HepG2 (cell line): Measurements from ENCODE around the gene CFAP100. TPM values are rescaled to one million over a fixed set of nuclear protein-coding genes. Genes with fewer than 3 reads are reported as not detected.

Experiments used
- ATAC-seq: fragments of 200-7000 bp; cut with Tn5 transposase; 3 replicates; pipeline ENCODE4 v1.9.1; 2020; ENCODE audit warnings: mild to moderate bottlenecking, moderate library complexity
- BruUV-seq: library from RNA; stranded (reverse); fragments of 400-500 nt; replicated peaks from 2 replicates; lab custom pipeline; 2021; lab: Mats Ljungman, UMichigan
- CTCF ChIA-PET: fragments of 300-600 bp; formaldehyde crosslinking; extraction: SDS; loops from one replicate; lab custom pipeline; 2021; ENCODE audit warnings: low total read pairs, inconsistent platforms, low intra/inter-chr PET ratio; lab: Yijun Ruan, JAX
- POLR2A ChIA-PET: fragments of 350-600 bp; sonication (Branson Sonifier 250); formaldehyde crosslinking; loops from one replicate; lab custom pipeline; 2020; ENCODE audit warnings: antibody characterized with exemption, inconsistent platforms; lab: Yijun Ruan, JAX
- DNase-seq: peaks from one replicate; pipeline ENCODE4 v3.0.0-alpha.2; 2015; ENCODE audit warnings: low spot score
- FAIRE-seq: peaks from 3 replicates; lab custom pipeline; 2011; peaks lifted over from hg19 to GRCh38; lab: Jason Lieb, UNC
- H2AFZ ChIP-seq: one replicate; pipeline ENCODE4 v1.6.1; 2011; ENCODE audit warnings: low read length, inconsistent platforms
- H3K27ac ChIP-seq: fragments of 300-600 bp; 3 replicates; pipeline ENCODE4 v1.8.0; 2011; ENCODE audit warnings: mixed run types, mild to moderate bottlenecking, mixed read lengths, low read length, inconsistent platforms; ENCODE audit not compliant: insufficient read depth; ENCODE audit errors: extremely low read length
- H3K27me3 ChIP-seq, 2 experiments: fragments of 200-600 bp in 1 of 2; 2 replicates in 1 of 2; 3 replicates in 1 of 2; pipeline versions ENCODE4 v1.6.0 to v1.8.0; 2011; ENCODE audit warnings: low read length in 2 of 2, mild to moderate bottlenecking in 2 of 2, moderate library complexity in 2 of 2, inconsistent platforms in 1 of 2; ENCODE audit not compliant: insufficient read depth in 2 of 2, control insufficient read depth in 1 of 2
- H3K36me3 ChIP-seq, 2 experiments: fragments of 200-600 bp in 1 of 2; replicated peaks in 1 of 2; 2 replicates in 1 of 2; 3 replicates in 1 of 2; pipeline versions ENCODE4 v1.5.1 to v1.8.0; 2011; ENCODE audit warnings: low read length in 2 of 2, inconsistent platforms in 1 of 2; ENCODE audit not compliant: insufficient read depth in 2 of 2, control insufficient read depth in 1 of 2
- H3K4me1 ChIP-seq: 2 replicates; pipeline ENCODE4 v1.5.1; 2012; ENCODE audit warnings: low read length, inconsistent platforms; ENCODE audit not compliant: insufficient read depth
- H3K4me2 ChIP-seq: 2 replicates; pipeline ENCODE4 v1.6.0; 2011; ENCODE audit warnings: low read depth, low read length, inconsistent platforms
- H3K4me3 ChIP-seq, 3 experiments: fragments of 200-600 bp in 1 of 3; sonication (generic), shearing (Covaris generic) in 1 of 3; replicated peaks in 1 of 3; 2 replicates each; pipeline ENCODE4 v1.5.1; 2011 to 2016; ENCODE audit warnings: low read length in 3 of 3, inconsistent platforms in 2 of 3, low read depth in 2 of 3, mild to moderate bottlenecking in 2 of 3, control low read depth in 1 of 3, mixed read lengths in 1 of 3; ENCODE audit not compliant: insufficient read depth in 1 of 3
- H3K79me2 ChIP-seq: one replicate; pipeline ENCODE4 v1.6.1; 2011; ENCODE audit warnings: low read length, inconsistent platforms; ENCODE audit not compliant: insufficient read depth
- H3K9ac ChIP-seq: 2 replicates; pipeline ENCODE4 v1.6.0; 2011; ENCODE audit warnings: mild to moderate bottlenecking, low read depth, low read length, inconsistent platforms; ENCODE audit not compliant: insufficient read depth
- H3K9me3 ChIP-seq: 2 replicates; pipeline ENCODE4 v1.5.1; 2012; ENCODE audit warnings: mild to moderate bottlenecking, low read length
- H4K20me1 ChIP-seq: 2 replicates; pipeline ENCODE4 v1.6.0; 2011; ENCODE audit warnings: inconsistent platforms, mild to moderate bottlenecking, low read length, moderate library complexity; ENCODE audit not compliant: insufficient read depth
- CHD2 ChIP-seq: IDR thresholded peaks from 2 replicates; pipeline ENCODE4 v1.6.1; 2011; ENCODE audit warnings: low read depth, low read length, improper control_type of control experiment
- GATA4 ChIP-seq: sonication (generic); IDR thresholded peaks from 2 replicates; pipeline ENCODE4 v1.6.1; 2016; ENCODE audit warnings: antibody characterized with exemption, low read depth, borderline replicate concordance
- RERE ChIP-seq: IDR thresholded peaks from 2 replicates; pipeline ENCODE4 v1.6.1; 2016; ENCODE audit warnings: low read depth, missing genetic modification reagents, missing compliant biosample characterization
- ZNF407 ChIP-seq: sonication (generic); formaldehyde crosslinking; IDR thresholded peaks from one replicate; pipeline ENCODE4 v1.5.1; 2020; ENCODE audit warnings: mild to moderate bottlenecking, missing genetic modification reagents; ENCODE audit errors: not compliant biosample characterization
- WGBS: methylation state at CpG from one replicate; pipeline ENCODE4 v1.1.6; 2017; ENCODE audit warnings: low lambda C conversion rate; 5-methylcytosine and 5-hydroxymethylcytosine counted together
- in situ Hi-C: cut with HindIII; loops from 2 replicates; pipeline ENCODE4 v1.10.0; 2017; ENCODE audit warnings: low pct_unique_long_range_greater_than_20kb; ENCODE audit not compliant: extremely low pct_ligation_motif_present
- intact Hi-C: fragments of 100-400 bp; cut with micrococcal nuclease; formaldehyde crosslinking; loops from one replicate; pipeline ENCODE4 v1.10.0; 2022; ENCODE audit not compliant: unreplicated experiment
- polyA plus RNA-seq, 8 experiments: library from polyadenylated mRNA; depleted of rRNA in 3 of 8; stranded (reverse) in 7 of 8; unstranded in 1 of 8; fragments of >200 nt; fragmentation: Illumina TruSeq in 4 of 8; extraction: Trizol in 4 of 8; gene quantifications; 2 replicates each; pipeline versions ENCODE4 v1.2.1 to v1.2.3, GENCODE V29; 2011 to 2016; ENCODE audit warnings: low read depth in 4 of 8, missing spikeins in 1 of 8, mixed read lengths in 1 of 8; ENCODE audit not compliant: insufficient read depth in 1 of 8
- total RNA-seq, 5 experiments: library from RNA; depleted of rRNA; stranded (reverse); fragments of >200 nt; fragmentation: Illumina TruSeq; extraction: Trizol; gene quantifications; 2 replicates each; pipeline ENCODE4 v1.2.3, GENCODE V29; 2016; ENCODE audit warnings: low read depth in 1 of 5

Gene CFAP100
- total and polyA plus RNA-seq, 2 of the 13 experiments (the other 11 are each of a cell fraction or from before 2014, with no cell fraction given) = 0.32 TPM; not detected in 1

- Histone ChIP-seq H3K27me3 (peaks cover 0 to 18% of the 10 kb centered on the region in 2 experiments; a peak in 2 of 5 replicates), H4K20me1 (no peaks in the 10 kb centered on the region), H3K4me1 (peaks cover 13% of the 10 kb centered on the region), H3K79me2 (no peaks in the 10 kb centered on the region), H3K9ac (no peak overlapping the region), H3K36me3 (no peaks in the 10 kb centered on the region), H3K4me3 (no peak overlapping the region), H3K9me3 (no peaks in the 10 kb centered on the region), H3K4me2 (no peak overlapping the region), H3K27ac (no peak overlapping the region), H2AFZ (no peak overlapping the region)
- in situ Hi-C loops (loop anchor here (5.0 kb wide), 1 partner anchor 143 kb away; no protein-coding TSS in a partner anchor), intact Hi-C loops (no loop called here)
- FAIRE-seq (no peak), DNase-seq (no peak), ATAC-seq (no peak)
- no TSS peak for BruUV-seq
- ChIA-PET POLR2A (no interaction called here), CTCF (interaction anchor here (2.9 kb wide), 1 partner anchor 131 kb away, joined by 54 read pairs; no protein-coding TSS in a partner anchor)
- 4% methylated on average over 4 of the region's 4 CpGs for WGBS
- TF ChIP-seq CHD2 (no peak), ZNF407 (CRISPR knock-in tag) (no peak), GATA4 (no peak), RERE (no peak)
These were observed 4.0 kb upstream of the CFAP100 start for GRCh38 chr3:126390751-126391150.
